ENCODE data around the gene WRAP73. TPM values are rescaled to one million over a fixed set of nuclear protein-coding genes. Genes with fewer than 3 reads are reported as not detected.
A peak's percentile ranks its signal among the peaks of the same experiment; 100 is the strongest.

The WRAP73 gene, protein sequence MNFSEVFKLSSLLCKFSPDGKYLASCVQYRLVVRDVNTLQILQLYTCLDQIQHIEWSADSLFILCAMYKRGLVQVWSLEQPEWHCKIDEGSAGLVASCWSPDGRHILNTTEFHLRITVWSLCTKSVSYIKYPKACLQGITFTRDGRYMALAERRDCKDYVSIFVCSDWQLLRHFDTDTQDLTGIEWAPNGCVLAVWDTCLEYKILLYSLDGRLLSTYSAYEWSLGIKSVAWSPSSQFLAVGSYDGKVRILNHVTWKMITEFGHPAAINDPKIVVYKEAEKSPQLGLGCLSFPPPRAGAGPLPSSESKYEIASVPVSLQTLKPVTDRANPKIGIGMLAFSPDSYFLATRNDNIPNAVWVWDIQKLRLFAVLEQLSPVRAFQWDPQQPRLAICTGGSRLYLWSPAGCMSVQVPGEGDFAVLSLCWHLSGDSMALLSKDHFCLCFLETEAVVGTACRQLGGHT
- 16.1 and 18.4 TPM in 2 replicates for polyA plus RNA-seq (2011; rRNA removed)
- 26.9 and 35.9 TPM in 2 replicates for polyA plus RNA-seq (2012; cell fraction: cytosol; rRNA removed)
- polyA plus RNA-seq (2012; cell fraction: nucleus; rRNA removed), result 64.5 and 65.1 TPM in 2 replicates
- polyA plus RNA-seq (2017; fragmentation: RNase III; extraction: RNeasy Plus Mini Kit Qiagen cat#74134 plus additional on column Dnase treatment), result 12.1 to 15.4 TPM (median 12.9 TPM) in 3 replicates
- polyA minus RNA-seq (2011; rRNA and poly(A)+ RNA removed), result 16.7 and 26.1 TPM in 2 replicates

DNA sequence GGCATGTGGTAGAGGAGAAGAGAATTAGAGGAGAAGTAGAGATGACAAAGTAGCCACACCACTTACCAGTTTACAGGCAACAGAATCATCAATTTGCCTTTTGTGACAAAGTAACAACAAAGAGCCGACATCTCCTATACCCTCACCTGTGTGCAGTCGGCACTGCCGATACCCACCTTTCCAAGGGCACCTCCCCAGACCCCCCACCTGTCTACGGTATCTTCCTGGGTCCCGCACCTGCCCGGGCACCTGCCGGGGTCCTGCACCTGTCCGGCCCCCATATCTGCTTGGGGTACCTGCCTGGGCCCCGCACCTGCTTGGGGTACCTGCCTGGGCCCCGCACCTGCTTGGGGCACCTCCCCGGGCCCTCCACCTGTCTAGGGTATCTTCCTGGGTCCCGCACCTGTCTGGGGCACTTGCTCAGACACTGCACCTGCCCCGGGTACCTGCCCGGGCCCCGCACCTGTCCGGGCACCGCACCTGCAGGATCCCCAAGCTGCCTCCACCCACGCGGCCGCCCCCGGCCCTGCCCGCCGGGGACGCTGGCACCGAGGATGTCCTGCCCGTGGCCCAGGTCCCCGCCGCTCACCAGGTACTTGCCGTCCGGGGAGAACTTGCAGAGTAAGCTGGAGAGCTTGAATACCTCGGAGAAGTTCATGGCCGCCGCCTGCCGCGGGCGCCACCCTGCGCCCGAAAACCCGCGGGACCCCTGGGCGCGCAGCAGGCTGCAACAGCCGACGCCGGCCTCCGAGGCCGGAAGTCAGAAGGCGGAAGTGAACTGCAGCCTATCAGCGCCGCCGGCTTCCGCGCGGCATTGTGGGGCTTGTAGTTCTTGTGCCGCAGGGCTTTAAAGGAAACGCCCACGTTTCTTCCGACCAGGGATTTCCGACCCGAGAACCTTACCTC lies at the start of gene WRAP73:
WRAP73 (minus strand) TSS at position 762 of the 906 bp plus-strand sequence; CDS start at position 658, 104 bp downstream.
- under 1% methylated on average over 23 of the region's 60 CpGs for WGBS (ENCODE audit: missing lambda C conversion rate)
- ATAC-seq (peak; percentile 89 to 97), FAIRE-seq (no peak), DNase-seq (ENCODE audit: low read depth in 1 of 2, low spot score in 1 of 2) (peak; percentile 80 to 86)
- TF ChIP-seq POLR2AphosphoS2 (conservative IDR thresholded peaks at IDR 0.05; ENCODE audit: low read length), result no peak
- peak; percentile 80; the same call in 1 of the 2 replicates for TF ChIP-seq PHF8 (IDR thresholded peaks at IDR 0.05; ENCODE audit: borderline replicate concordance, low read depth)
- TF ChIP-seq, protein P1, sequence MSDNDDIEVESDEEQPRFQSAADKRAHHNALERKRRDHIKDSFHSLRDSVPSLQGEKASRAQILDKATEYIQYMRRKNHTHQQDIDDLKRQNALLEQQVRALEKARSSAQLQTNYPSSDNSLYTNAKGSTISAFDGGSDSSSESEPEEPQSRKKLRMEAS (IDR thresholded peaks at IDR 0.05), result peak; percentile 59
- TF ChIP-seq CHD2 (IDR thresholded peaks at IDR 0.05; ENCODE audit: low read length, partially characterized antibody), result no peak
- TF ChIP-seq POLR2A (IDR thresholded peaks at IDR 0.05; ENCODE audit: low read length), result peak; percentile 69
- TF ChIP-seq, protein P2, sequence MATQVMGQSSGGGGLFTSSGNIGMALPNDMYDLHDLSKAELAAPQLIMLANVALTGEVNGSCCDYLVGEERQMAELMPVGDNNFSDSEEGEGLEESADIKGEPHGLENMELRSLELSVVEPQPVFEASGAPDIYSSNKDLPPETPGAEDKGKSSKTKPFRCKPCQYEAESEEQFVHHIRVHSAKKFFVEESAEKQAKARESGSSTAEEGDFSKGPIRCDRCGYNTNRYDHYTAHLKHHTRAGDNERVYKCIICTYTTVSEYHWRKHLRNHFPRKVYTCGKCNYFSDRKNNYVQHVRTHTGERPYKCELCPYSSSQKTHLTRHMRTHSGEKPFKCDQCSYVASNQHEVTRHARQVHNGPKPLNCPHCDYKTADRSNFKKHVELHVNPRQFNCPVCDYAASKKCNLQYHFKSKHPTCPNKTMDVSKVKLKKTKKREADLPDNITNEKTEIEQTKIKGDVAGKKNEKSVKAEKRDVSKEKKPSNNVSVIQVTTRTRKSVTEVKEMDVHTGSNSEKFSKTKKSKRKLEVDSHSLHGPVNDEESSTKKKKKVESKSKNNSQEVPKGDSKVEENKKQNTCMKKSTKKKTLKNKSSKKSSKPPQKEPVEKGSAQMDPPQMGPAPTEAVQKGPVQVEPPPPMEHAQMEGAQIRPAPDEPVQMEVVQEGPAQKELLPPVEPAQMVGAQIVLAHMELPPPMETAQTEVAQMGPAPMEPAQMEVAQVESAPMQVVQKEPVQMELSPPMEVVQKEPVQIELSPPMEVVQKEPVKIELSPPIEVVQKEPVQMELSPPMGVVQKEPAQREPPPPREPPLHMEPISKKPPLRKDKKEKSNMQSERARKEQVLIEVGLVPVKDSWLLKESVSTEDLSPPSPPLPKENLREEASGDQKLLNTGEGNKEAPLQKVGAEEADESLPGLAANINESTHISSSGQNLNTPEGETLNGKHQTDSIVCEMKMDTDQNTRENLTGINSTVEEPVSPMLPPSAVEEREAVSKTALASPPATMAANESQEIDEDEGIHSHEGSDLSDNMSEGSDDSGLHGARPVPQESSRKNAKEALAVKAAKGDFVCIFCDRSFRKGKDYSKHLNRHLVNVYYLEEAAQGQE (IDR thresholded peaks at IDR 0.05), result 0 out of 2 replicates have a peak, but pooled peaks have one; percentile 24
- TF ChIP-seq SMC3 (IDR thresholded peaks at IDR 0.05), result no peak
- H3K4me1 ChIP-seq, result peaks cover 11% of the 10 kb centered on the region; the same call in 2 of the 3 replicates
- H3K4me3 ChIP-seq, result peak within 1 kb of the TSS; percentile 96
- peak within 1 kb of the TSS; percentile 93 for H3K4me2 ChIP-seq
- H3K9me3 ChIP-seq, result no peaks in the 10 kb centered on the region
- ChIA-PET POLR2A (no interaction called here), CTCF (interaction anchor here (0.9 to 1.0 kb wide), 2 partner anchors 196 to 197 kb away, joined by 3 read pairs; no protein-coding TSS in a partner anchor)
- peak within 1 kb of the TSS; percentile 78 to 89 for H3K27ac ChIP-seq

- ChIA-PET POLR2A (no interaction called here), CTCF (interaction anchor here (1.0 to 1.7 kb wide), 2 partner anchors 25 to 246 kb away, joined by 3 to 10 read pairs; no protein-coding TSS in a partner anchor)
- Histone ChIP-seq H3K27ac (no peak overlapping the region), H3K4me1 (no peaks in the 10 kb centered on the region; the same call in 2 of the 3 replicates), H3K9me3 (no peaks in the 10 kb centered on the region), H3K4me3 (no peak overlapping the region), H3K4me2 (no peak overlapping the region)
- DNase-seq (ENCODE audit: low read depth in 1 of 2, low spot score in 1 of 2), result no peak
- FAIRE-seq, result no peak
- ATAC-seq, result no peak
- no peak for TF ChIP-seq ESRRA (IDR thresholded peaks at IDR 0.05; ENCODE audit: borderline replicate concordance, low read length)
- no peak for TF ChIP-seq BCL3 (IDR thresholded peaks at IDR 0.05)
- TF ChIP-seq, protein P3, sequence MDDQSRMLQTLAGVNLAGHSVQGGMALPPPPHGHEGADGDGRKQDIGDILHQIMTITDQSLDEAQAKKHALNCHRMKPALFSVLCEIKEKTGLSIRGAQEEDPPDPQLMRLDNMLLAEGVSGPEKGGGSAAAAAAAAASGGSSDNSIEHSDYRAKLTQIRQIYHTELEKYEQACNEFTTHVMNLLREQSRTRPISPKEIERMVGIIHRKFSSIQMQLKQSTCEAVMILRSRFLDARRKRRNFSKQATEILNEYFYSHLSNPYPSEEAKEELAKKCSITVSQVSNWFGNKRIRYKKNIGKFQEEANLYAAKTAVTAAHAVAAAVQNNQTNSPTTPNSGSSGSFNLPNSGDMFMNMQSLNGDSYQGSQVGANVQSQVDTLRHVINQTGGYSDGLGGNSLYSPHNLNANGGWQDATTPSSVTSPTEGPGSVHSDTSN (IDR thresholded peaks at IDR 0.05), result no peak
- WGBS (ENCODE audit: missing lambda C conversion rate), result 52% methylated on average over 17 of the region's 18 CpGs
Observed at GRCh38 chr1:3699596-3699995, 49.7 kb upstream of the WRAP73 start.
